ENCODE results near the gene TEC.

- TF ChIP-seq CTCF (conservative IDR thresholded peaks at IDR 0.05) = peak; percentile 83
- no peak for TF ChIP-seq ZFX (IDR thresholded peaks at IDR 0.05)
These were observed 20.6 kb upstream of the TEC start for GRCh38 chr4:48290146-48290772.

Data from C4-2B (cell line).